ENCODE data around the gene PHOSPHO2. TPM values are rescaled to one million over a fixed set of nuclear protein-coding genes. Genes with fewer than 3 reads are reported as not detected.

PHOSPHO2 gene
- total and polyA plus RNA-seq, 9 of the 15 experiments (the other 6 are each of a cell fraction or from before 2014, with no cell fraction given) = 7.8 to 19.1 (median 11.7) TPM

DNA sequence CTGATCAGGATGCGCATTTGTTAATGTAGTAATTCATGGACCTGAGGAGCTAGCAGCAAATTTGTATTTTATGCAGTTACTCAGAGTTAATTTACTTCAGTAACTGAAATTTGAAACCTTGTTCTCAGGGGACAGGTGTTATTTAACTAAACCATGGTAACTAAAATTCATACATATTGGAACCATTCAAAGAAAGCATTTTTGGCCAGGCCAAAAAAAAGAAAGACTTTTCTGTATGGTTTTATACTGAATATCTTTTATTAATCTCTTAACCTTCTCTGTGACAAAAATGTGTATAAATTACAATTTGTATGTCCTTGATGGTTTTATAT, 35.0 kb downstream of the PHOSPHO2 start:
- H4K20me1 ChIP-seq (replicated peaks; ENCODE audit: control insufficient read depth, insufficient read depth, low read length) = no peaks in the 10 kb centered on the region
- no peak for FAIRE-seq
- ATAC-seq = no peak
- TF ChIP-seq, protein P1, sequence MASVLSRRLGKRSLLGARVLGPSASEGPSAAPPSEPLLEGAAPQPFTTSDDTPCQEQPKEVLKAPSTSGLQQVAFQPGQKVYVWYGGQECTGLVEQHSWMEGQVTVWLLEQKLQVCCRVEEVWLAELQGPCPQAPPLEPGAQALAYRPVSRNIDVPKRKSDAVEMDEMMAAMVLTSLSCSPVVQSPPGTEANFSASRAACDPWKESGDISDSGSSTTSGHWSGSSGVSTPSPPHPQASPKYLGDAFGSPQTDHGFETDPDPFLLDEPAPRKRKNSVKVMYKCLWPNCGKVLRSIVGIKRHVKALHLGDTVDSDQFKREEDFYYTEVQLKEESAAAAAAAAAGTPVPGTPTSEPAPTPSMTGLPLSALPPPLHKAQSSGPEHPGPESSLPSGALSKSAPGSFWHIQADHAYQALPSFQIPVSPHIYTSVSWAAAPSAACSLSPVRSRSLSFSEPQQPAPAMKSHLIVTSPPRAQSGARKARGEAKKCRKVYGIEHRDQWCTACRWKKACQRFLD (CRISPR knock-in tag; IDR thresholded peaks at IDR 0.05) = no peak
- TF ChIP-seq STAG1 (CRISPR knock-in tag; IDR thresholded peaks at IDR 0.05; ENCODE audit: borderline replicate concordance) = no peak
- no peak for TF ChIP-seq ZNF3 (CRISPR knock-in tag; IDR thresholded peaks at IDR 0.05)
- TF ChIP-seq MAFG (tag; conservative IDR thresholded peaks at IDR 0.05) = no peak
- TF ChIP-seq MAFF (IDR thresholded peaks at IDR 0.05; ENCODE audit: low read length) = no peak
- no peak for TF ChIP-seq MCM5 (IDR thresholded peaks at IDR 0.05; ENCODE audit: low read depth)
- TF ChIP-seq, protein P2, sequence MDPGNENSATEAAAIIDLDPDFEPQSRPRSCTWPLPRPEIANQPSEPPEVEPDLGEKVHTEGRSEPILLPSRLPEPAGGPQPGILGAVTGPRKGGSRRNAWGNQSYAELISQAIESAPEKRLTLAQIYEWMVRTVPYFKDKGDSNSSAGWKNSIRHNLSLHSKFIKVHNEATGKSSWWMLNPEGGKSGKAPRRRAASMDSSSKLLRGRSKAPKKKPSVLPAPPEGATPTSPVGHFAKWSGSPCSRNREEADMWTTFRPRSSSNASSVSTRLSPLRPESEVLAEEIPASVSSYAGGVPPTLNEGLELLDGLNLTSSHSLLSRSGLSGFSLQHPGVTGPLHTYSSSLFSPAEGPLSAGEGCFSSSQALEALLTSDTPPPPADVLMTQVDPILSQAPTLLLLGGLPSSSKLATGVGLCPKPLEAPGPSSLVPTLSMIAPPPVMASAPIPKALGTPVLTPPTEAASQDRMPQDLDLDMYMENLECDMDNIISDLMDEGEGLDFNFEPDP (CRISPR knock-in tag; IDR thresholded peaks at IDR 0.05) = no peak
- TF ChIP-seq KLF6 (CRISPR knock-in tag; IDR thresholded peaks at IDR 0.05; ENCODE audit: borderline replicate concordance) = no peak
- no peak for TF ChIP-seq NFYB (IDR thresholded peaks at IDR 0.05; ENCODE audit: extremely low read depth, insufficient read length)
- TF ChIP-seq RBFOX2 (IDR thresholded peaks at IDR 0.05; ENCODE audit: low read depth, low read length) = no peak
- no peak for TF ChIP-seq ZNF274 (IDR thresholded peaks at IDR 0.05; ENCODE audit: borderline replicate concordance, low read depth, low read length)
- TF ChIP-seq, protein P3, sequence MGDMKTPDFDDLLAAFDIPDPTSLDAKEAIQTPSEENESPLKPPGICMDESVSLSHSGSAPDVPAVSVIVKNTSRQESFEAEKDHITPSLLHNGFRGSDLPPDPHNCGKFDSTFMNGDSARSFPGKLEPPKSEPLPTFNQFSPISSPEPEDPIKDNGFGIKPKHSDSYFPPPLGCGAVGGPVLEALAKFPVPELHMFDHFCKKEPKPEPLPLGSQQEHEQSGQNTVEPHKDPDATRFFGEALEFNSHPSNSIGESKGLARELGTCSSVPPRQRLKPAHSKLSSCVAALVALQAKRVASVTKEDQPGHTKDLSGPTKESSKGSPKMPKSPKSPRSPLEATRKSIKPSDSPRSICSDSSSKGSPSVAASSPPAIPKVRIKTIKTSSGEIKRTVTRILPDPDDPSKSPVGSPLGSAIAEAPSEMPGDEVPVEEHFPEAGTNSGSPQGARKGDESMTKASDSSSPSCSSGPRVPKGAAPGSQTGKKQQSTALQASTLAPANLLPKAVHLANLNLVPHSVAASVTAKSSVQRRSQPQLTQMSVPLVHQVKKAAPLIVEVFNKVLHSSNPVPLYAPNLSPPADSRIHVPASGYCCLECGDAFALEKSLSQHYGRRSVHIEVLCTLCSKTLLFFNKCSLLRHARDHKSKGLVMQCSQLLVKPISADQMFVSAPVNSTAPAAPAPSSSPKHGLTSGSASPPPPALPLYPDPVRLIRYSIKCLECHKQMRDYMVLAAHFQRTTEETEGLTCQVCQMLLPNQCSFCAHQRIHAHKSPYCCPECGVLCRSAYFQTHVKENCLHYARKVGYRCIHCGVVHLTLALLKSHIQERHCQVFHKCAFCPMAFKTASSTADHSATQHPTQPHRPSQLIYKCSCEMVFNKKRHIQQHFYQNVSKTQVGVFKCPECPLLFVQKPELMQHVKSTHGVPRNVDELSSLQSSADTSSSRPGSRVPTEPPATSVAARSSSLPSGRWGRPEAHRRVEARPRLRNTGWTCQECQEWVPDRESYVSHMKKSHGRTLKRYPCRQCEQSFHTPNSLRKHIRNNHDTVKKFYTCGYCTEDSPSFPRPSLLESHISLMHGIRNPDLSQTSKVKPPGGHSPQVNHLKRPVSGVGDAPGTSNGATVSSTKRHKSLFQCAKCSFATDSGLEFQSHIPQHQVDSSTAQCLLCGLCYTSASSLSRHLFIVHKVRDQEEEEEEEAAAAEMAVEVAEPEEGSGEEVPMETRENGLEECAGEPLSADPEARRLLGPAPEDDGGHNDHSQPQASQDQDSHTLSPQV (IDR thresholded peaks at IDR 0.05) = no peak
- TF ChIP-seq HDAC1 (IDR thresholded peaks at IDR 0.05) = no peak
- TF ChIP-seq, protein P4, sequence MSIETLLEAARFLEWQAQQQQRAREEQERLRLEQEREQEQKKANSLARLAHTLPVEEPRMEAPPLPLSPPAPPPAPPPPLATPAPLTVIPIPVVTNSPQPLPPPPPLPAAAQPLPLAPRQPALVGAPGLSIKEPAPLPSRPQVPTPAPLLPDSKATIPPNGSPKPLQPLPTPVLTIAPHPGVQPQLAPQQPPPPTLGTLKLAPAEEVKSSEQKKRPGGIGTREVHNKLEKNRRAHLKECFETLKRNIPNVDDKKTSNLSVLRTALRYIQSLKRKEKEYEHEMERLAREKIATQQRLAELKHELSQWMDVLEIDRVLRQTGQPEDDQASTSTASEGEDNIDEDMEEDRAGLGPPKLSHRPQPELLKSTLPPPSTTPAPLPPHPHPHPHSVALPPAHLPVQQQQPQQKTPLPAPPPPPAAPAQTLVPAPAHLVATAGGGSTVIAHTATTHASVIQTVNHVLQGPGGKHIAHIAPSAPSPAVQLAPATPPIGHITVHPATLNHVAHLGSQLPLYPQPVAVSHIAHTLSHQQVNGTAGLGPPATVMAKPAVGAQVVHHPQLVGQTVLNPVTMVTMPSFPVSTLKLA (conservative IDR thresholded peaks at IDR 0.05) = no peak
- TF ChIP-seq, protein P5, sequence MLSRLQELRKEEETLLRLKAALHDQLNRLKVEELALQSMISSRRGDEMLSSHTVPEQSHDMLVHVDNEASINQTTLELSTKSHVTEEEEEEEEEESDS (CRISPR knock-in tag; IDR thresholded peaks at IDR 0.05) = no peak

More for the DNA sequence above, 35.0 kb downstream of the PHOSPHO2 start:
- no peak overlapping the region for H3K4me3 ChIP-seq
- peaks cover under 1% of the 10 kb centered on the region; the same call in 1 of the 3 replicates for H3K79me2 ChIP-seq (ENCODE audit: control insufficient read depth, insufficient read depth, low read length)
- 96% methylated on average over 1 of the region's 1 CpG for WGBS (ENCODE audit: insufficient coverage, low coverage, missing lambda C conversion rate)
- BruUV-seq (replicated peaks) = no TSS peak
- POLR2A ChIA-PET = interaction anchor here (0.6 to 1.0 kb wide), 2 partner anchors 89 to 138 kb away, joined by 3 read pairs; no protein-coding TSS in a partner anchor
- H3K4me1 ChIP-seq (replicated peaks in 1 of 2; ENCODE audit: control insufficient read depth in 2 of 2, insufficient read depth in 2 of 2, low read length in 2 of 2) = peaks cover 4 to 15% of the 10 kb centered on the region in 2 experiments; a peak in 4 of 5 replicates
- H3K27ac ChIP-seq (ENCODE audit: extremely low read depth, low read depth, low read length) = no peak overlapping the region
- in situ Hi-C loops (cut with MboI) (no loop called here), intact Hi-C loops (cut with micrococcal nuclease) (no loop called here)
- no peaks in the 10 kb centered on the region for H3K9me1 ChIP-seq (ENCODE audit: control insufficient read depth, insufficient read depth, low read length)
- H3K4me2 ChIP-seq (ENCODE audit: insufficient read depth, low read length) = no peak overlapping the region
- no peaks in the 10 kb centered on the region for H3K36me3 ChIP-seq (ENCODE audit: control insufficient read depth, insufficient read depth, low read length)
- H2AFZ ChIP-seq (ENCODE audit: low read depth, low read length) = no peak overlapping the region
- no peak for DNase-seq (ENCODE audit: extremely low read depth in 1 of 4, low spot score in 3 of 4)
- CTCF ChIA-PET (ENCODE audit: low intra/inter-chr PET ratio) = no interaction called here
- no peaks in the 10 kb centered on the region for H3K9me3 ChIP-seq (replicated peaks; ENCODE audit: control insufficient read depth, insufficient read depth, low read depth, low read length)
- H3K27me3 ChIP-seq (ENCODE audit: control insufficient read depth in 2 of 2, insufficient read depth in 2 of 2, low read length in 2 of 2) = no peaks in the 10 kb centered on the region
- H3K9ac ChIP-seq (ENCODE audit: insufficient read depth in 1 of 2, low read depth in 2 of 2, low read length in 2 of 2) = no peak overlapping the region
